ENCODE measurements around the gene PHLDA2.

The PHLDA2 gene, protein sequence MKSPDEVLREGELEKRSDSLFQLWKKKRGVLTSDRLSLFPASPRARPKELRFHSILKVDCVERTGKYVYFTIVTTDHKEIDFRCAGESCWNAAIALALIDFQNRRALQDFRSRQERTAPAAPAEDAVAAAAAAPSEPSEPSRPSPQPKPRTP

DNA sequence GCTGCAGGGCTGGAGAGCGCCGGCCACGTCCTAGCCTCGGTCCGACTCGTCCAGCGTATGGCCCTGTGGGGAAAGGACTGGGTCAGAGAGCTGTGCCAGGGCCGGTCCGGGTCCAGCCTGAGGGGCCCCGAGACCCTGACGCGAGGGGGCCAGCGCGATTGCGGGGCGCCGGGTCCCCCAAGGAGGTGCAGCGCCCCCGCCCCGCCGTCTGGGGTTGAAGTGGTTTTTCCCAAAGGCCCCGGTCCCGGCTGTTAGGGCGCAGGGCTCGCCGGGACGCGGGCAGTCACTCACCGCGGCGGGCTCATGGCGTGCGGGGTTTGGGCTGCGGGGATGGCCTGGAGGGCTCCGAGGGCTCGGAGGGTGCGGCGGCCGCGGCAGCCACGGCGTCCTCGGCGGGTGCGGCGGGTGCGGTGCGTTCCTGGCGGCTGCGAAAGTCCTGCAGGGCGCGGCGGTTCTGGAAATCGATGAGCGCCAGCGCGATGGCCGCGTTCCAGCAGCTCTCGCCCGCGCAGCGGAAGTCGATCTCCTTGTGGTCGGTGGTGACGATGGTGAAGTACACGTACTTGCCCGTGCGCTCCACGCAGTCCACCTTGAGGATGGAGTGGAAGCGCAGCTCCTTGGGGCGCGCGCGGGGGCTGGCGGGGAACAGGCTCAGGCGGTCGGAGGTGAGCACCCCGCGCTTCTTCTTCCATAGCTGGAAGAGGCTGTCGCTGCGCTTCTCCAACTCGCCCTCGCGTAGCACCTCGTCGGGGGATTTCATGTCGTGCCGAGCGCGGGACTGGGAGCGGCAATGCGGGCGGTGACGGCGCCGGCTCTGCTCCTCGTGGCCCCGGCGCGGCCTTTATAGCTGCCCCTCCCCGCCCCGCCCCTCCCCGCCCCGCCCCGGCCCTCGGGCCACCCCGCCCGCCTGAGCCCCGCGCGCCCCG lies at the start of gene PHLDA2:
Gene PHLDA2, minus strand, starts transcription at position 816 of the 926 bp plus-strand sequence. Its CDS starts 56 bp downstream, at position 760.
- DNase-seq: peak; percentile 66

DNA sequence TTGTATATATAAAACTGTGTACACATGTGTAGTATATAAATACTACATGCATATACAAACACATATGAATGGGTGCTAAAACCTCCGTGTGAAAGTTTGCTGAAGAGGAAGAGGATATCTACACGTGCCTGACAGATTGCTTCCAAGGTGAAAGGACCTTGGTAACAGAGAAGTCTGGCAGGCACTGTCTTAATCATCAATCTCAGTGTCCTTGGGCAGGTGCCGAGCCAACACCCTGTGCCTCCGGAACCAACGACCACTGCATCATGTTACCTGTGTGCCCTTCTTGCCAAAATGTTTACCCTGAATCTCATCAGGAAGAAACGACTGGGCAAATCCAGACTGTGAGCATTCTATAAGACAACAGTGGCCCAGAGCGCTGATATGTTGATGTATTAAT lies 47.9 kb upstream of the PHLDA2 start:
- no peak for DNase-seq

DNA sequence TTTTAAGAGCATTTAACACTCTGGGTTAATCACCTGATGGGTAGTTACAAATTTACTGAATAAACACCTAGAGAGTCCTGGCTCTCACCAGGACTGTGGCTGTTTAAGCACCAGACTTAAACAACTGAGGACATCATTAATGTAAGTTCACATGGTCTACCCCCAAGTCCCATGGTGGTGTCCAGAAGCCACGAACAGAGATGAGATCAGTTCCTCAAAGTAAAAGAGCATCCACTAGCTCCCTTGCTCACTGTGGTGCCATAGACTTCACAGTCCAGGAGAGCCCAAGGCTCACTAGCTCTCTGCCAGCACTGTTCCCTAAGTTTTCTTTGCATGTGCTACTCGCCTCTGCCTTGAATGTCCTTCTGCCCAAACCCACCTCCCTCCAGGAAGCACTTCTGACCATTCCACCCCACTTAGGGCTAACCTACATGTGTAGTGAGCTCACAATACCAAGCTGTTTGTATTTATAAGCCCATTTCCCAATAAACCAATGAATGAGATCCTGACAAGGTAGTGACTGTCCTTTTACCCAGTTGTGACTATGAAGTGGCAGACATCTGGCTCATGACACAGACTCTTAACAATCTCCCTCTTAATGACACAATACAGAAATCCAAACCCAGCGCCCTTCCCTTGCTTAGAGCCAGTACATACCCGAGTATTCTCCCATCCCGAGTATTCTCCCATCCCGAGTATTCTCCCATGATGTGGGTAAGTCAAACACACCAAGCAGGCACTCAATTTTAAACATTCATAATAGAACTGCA lies 47.3 kb upstream of the PHLDA2 start:
- no peak for DNase-seq

DNA sequence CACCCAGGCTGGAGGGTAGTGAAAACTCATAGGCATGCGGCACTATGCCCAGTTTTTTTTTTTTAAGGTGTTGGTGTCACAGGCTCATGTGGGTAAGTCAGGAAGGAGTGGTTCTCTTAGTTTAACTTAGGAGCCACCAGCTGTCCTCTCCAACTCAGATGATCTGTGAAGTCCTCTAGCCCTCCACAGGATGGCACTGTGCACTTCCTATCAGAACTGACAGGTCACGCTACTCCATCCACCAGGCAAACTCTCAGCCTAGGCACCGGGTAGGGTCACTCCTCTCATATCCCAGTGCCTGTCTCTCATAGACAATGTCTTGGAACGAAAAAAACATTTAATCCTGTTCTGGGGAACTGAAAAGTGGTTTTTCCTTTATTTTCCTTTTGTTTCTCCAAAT lies 46.4 kb upstream of the PHLDA2 start:
- peak; percentile 30 for DNase-seq

DNA sequence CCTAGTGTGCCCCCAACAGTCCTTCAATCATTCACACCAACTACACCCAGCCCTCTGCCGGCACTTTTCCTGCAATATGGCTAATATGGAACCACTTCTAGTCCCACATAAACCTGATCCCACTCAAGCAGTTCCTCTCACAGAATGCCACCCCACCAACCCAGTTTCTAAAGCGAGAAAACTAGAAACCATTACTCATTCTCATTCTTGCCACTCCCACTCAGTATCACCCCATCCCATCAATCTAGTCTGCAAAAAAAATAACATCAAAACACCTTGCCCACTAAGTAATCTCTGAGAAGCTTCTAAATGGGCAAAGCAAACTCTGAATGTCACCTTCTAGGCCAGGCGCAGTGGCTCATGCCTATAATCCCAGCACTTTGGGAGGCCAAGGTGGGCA lies 45.1 kb upstream of the PHLDA2 start:
- no peak for DNase-seq

DNA sequence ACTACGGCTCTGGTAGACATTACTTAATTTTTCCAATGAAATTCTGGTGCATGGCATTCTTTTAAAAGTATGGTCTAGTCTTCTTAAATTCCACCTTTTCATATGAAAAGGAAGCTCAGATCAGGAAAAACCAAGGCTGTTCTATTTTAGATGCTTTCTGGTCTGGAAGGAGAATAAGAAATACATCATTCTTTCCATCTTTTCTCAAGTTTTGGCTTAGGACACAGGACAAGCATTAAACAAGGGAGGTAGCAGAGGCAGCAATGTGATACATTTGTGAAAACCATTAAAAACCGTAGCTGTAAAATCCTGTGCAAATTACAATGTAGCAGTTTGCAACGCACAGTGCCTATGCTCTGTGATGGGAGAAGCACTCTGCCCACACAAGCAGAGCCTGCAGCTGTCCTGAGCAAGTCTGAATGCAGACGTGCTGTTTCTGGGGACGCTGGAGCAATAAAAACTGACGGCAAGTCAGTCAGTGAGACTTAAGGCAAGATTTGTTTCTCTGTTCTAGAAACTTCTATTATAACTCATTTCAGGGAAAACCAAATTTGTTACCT lies 39.2 kb upstream of the PHLDA2 start:
- DNase-seq: no peak

DNA sequence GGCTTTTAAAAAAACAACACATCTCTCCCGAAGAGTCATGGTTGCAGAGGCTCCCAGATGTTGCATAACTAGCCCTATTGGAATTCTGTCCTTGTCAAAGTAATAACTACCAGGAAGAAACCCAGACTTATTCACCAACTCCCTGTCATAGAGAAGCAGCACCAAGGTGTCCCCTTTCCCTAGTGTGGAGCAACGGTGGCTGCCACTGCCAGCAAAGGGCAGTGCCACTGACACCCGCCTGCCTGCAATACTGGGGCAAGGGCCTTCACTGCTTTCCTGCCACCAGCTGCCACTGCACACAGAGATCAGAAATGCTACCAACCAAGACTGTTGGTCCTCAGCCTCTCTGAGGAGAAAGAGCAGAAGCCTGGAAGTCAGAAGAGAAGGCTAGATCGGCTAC lies 35.6 kb upstream of the PHLDA2 start:
- no peak for DNase-seq

DNA sequence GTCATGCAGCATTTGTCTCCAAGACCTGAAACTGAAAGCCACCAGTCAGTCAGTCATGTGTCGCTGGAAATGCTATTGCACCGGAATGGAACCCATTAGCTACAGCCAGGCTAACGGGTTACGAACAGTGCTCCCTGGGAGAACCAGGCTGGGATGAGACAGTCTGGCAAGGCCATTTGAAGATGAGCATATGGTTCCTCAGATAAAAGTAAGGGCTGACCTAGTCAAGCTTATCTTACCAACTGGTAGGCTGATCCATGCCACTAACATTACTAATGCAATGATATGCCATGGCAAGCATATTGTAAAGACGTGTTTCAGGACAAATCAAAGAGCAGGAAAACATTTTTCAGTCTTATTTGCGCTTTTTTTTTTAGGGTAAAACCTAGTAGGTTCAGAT lies 34.5 kb upstream of the PHLDA2 start:
- no peak for DNase-seq

DNA sequence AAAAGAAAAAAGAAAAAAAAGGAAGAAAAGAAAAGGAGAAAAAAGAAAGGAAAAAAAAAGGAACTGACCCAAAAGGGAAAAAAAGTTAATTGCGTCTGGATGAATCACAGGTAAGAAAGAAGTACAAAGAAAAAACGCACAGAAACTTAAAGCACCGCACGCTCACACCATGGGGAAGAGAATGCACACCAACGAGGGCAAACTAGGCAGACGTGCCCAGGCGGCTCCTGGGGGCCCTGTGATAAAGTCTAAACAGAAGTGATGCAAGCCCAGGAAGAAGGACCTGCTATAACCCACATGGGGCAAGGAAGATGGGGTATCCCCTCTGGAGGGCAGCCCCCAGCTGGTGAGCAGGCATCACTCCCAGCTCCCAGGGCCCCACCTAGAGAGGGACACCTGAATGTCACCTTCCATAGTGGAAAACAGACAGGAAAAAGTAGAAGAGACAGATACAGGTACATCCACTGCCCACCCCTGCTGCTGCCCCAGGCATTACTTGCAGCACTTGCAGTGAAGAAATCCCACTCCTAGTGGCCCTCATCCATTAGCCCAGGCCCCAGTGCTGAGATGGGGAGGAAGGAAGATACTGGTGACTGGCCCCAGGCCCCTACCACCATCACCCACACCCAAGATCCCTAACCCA lies 34.0 kb upstream of the PHLDA2 start:
- DNase-seq: no peak

DNA sequence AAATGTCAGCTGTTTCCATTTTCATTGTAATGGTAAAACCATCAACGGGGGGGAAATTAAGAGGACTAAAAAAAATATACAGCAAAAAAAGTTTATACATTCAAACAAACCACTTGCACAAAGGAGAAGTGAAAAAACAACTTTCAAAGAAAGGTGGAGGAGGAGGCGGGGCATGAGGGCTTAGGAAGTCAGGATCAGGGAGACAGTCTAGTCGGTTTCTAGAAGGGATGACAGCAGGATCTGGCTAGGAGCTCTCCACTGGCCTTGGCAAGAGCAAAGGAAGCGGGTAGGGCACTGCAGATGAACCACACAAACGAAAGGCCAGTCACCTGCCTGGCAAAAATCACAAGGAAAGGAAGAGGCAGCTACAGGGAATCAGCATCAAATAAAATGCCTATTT lies 31.9 kb upstream of the PHLDA2 start:
- no peak for DNase-seq

DNA sequence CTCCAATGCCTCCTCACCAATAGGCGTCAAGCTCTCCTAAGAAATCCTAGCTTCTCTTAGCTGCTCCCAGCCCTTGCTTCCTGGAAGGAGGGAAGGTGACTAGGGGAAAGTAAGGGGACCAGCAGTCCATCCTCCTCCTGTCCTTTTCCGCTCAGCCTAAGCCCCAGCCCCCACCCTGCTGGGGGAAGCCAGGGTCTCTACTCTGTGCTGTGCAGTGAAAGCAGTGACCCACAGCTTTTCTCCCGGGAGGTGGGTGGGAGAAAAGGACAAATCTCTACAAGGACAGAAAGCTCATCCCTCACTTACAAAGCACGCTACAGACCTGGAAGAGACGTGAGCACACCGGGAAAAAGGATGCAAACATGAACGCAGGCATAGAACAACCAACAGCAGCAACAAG lies 30.9 kb upstream of the PHLDA2 start:
- no peak for DNase-seq

DNA sequence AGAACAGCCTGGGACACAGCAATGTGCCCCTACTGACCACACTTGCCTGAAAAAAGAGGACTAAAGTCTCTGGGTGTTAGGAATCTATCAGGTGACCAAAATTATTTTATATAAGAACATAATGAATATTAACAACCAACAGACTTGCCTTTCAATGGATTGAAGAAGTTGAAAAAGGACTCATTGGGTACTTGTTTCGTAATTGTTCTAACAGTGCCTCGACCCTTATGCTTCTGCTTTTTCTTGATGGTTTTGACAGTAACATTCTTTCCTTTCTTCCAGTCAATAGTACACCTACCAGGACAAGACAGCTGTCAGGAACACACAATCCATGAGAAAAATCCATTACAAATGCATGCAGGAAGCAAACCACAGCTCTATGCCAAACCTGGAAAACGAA lies 29.0 kb upstream of the PHLDA2 start:
- DNase-seq: no peak

DNA sequence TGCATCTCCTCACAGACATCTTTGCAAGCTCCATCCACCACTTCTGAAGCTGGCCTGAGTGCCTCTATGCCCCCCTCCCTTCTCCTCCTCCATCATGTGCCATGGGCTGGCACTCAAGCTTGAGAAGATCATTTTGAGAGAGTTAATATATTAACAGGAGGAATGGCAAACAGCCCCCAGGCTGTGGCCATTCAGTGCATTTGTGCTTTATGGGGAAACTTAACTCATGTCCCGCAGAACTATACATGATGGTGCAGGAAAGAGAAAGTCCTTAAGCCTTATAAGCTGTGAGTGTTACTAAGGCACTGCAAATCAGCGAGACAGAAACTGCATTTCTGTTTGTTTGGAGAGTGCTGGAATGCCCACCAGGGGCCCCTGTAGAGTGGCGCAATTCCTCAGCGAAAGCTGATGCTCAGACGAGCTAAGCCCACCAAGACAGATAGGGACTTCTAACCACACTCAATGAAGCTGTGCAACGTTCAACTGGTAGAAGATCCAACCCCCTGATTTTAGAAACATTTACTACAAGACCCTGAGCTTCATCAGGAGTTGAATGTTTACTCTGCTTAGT lies 26.8 kb upstream of the PHLDA2 start:
- no peak for DNase-seq

DNA sequence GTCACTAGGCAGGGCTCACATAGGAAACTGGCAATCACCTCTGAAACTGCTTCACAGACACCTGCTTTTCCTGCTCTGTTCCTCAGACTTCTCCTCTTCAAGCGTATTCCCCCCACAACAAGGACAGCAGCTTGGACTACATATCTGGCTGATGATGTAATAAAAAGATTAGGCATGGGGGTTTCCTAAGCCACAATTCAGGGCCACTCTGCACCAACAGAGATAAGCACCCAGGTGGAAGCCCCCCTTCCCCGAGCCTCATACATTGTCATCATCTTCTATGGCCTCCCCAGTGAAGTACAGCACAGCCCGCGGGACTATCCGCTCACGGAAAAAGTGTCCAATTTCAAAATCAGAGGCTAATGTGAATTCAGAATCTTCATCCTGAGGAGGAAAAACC lies 25.0 kb upstream of the PHLDA2 start:
- DNase-seq: no peak

DNA sequence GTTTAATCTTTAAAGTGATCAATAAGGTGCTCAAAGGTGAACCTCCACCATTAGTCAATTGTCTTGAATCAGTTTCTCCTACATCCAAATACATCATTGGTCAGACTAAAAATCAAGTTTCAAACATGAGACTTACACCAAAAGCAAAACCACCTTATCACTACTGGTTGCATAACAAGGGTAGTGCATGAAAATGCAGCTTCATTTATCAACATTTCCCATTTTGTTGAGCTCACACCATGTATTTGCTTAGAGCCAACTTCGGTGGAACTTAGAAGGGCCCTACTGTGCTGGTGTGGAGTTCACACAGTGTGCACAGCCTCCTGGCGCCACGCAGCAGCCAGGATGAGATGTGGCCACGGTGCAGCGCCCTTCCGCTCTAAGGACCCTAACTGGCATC lies 23.1 kb upstream of the PHLDA2 start:
- DNase-seq: no peak

DNA sequence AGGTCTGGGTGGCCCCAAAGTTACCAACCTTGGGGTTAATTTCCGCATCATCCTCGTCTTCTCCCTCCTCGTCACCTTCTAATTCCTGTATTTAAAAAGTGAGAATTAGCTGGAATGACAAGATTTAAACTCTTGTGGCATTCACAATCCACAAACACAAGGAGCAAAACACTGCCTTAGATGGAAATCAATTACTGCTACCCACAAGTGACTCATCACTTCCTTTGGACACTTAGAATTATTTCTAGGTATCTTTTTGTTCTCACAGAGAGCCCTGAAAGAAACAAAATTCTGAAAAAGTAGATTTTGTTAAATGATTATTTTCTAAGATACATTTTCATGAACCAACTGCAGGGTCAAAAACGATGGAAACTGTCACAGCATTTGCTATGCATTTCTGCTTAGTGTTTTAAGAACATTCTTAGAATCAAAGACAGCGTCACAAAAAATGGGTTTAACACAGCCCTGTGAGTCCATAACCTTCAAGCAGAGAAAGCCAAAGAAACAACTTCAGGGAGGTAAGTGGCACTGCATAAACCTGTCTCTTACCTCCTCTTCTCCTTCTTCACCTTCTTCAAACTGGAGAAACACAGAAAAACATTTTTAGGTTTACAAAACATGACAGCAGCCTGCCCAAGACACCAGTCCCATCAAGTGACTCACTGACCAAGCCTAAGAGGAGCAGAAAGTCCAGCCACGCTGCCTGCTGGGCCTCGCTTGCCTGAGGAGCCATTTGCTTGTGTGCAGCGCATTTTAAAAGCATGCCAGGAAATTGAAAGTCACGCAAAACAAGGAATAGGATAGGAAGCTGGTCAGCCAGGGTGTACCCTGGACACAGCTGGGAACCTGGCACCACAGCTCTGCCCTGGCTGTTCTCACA lies 22.3 kb upstream of the PHLDA2 start:
- no peak for DNase-seq

DNA sequence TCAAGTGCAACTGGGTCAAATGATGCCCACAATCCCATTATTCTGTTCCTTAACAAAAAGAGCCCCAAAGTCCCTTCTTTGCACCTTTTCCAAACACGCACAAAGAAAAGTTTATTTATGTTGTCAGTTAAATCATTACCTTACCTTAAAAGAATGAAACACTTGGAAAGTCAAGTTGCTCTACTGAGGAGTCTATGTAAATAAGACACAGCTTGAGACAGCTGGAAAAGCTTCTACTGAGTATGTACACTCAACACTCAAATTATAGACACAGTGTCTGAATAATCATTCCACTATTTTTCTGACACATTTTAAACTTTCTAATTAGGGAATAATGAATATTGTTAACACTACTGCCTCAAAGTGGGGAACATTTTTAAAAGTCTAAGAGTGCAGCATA lies 21.6 kb upstream of the PHLDA2 start:
- DNase-seq: no peak

DNA sequence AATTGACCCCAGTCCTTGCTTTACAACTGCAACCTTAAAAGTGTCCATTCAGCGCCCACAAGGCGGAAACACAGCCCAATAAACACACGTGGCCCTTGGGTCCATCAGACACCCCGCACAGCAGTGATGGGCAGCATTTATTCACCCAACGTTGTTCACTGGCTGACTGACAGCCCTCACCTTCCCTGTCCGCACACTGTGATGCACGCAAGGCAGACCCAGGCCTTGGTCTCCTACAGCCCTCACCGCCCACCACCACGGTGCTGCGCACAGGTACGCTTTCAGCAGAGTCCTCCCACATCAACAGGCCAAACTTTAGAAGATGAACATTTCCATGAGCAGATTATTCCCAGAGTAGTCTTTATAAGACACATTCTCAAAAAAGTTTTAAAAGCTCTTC lies 20.7 kb upstream of the PHLDA2 start:
- no peak for DNase-seq

DNA sequence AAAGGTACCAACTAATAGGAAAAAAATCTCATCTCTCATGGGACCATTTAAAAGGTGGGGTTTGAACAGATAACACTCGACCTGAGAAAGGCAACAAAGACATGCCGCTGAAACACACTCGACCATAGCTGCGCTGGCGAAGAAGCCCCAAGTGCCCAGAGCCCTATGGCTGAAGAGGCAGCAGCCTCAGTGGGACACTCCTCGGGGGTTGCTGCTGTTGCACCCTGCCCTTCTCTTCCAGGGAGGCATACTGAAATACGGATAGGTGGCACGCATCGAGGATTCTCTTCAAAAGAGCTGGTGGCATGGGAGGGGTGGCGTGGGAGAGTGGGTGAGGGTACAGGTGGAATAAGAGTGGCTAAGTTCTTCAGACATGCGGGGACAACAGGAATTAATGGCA lies 18.5 kb upstream of the PHLDA2 start:
- DNase-seq: no peak

DNA sequence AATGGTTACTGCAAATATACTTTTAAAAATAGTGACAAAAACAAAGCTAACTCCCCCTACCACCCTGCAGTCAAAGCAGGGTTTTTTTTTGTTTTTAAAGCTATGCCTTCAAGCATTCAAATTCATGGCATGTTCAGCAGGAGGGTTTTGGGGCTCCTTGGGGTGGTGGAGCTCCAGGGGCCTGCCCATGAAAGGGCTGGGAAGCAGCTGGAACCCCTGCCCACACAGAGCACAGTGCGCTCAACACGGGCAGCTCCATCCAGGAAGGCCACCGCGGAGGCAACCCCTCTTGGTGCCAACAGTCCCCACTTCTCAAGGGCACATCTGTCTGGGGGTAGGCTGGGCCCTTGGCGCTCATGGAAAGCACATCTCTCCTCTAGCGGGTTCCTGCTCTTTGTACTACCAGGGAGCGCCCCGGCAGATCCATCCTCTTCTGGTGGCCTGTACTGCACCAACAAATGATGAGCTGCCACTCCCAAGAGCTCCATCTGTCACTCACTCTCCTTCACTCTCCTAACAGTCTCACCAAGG lies 16.6 kb upstream of the PHLDA2 start:
- no peak for DNase-seq

DNA sequence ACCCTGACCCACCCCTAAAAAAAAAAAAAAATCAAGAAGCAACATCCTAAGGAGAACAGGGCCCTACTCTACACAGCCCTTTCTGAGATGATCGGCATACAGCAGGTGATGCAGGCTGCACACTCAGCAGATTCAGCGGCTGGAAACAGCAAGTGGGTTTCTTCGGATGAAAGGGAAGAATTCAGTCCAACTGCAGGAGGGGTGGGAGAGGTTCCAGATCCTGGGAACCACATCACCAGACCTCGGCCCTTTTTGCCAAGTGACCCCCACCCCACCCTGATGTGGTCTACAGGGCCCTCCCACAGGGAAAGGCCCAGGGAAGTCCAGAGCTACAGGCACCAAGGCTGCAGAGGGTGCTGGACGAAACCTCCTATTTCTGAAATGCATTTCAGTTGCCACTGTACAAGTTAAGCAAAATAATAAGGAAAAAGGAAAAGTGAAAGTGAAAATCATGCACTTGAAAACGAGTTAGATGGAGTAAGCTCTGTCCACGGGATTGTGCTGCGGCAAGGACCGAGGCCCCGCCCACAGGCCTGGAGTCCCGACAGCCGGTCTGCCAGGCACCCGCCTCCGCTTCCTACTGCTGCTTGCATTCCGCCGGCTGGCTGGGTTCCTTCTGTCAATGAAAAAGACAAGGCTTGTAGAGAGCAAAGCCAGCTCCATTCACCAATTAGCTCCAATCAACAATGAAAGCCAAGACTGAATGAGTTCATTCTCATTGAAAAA lies 16.0 kb upstream of the PHLDA2 start:
- DNase-seq: peak; percentile 48
